Activated naive CD4-positive, alpha-beta T cell treated with anti-CD3 and anti-CD28 coated beads, Interleukin-2, amount 50 U/mL, for 72 hours (primary cell): ENCODE data around the gene CFAP65. TPM values are rescaled to one million over a fixed set of nuclear protein-coding genes. Genes with fewer than 3 reads are reported as not detected.

Experiments used
- ATAC-seq, 2 donors: fragments of 150-1000 bp; cut with Tn5 transposase; 2 replicates each; pipeline ENCODE4 v1.10.0; 2021; ENCODE audit warnings: mild to moderate bottlenecking in 2 of 2, moderate library complexity in 2 of 2
- DNase-seq, 2 donors: peaks; one replicate each; pipeline ENCODE4 v3.0.0; 2021 to 2022; ENCODE audit warnings: low spot score in 2 of 2
- H3K27ac Mint-ChIP-seq, 2 donors: one replicate each; pipeline ENCODE4 v1.8.0; 2022; ENCODE audit warnings: mild to moderate bottlenecking in 2 of 2, mixed read lengths in 2 of 2
- H3K36me3 Mint-ChIP-seq, 2 donors: one replicate each; pipeline ENCODE4 v1.8.0; 2022; ENCODE audit warnings: mixed read lengths in 2 of 2
- H3K9me3 Mint-ChIP-seq, 2 donors: one replicate each; pipeline ENCODE4 v1.8.0; 2022; ENCODE audit warnings: mixed read lengths in 2 of 2
- total RNA-seq, 2 donors: library from RNA; stranded (reverse); gene quantifications; one replicate each; pipeline ENCODE4 v1.2.3, GENCODE V29; 2022

Gene CFAP65
- total RNA-seq, 2 donors from 2014 or later, result not detected

- Mint-ChIP-seq H3K9me3 (no peaks in the 10 kb centered on the region), H3K27ac (no peak overlapping the region), H3K36me3 (no peaks in the 10 kb centered on the region)
- no peak for ATAC-seq
- no peak for DNase-seq
Measured at GRCh38 chr2:219027511-219028055, 13.7 kb downstream of the CFAP65 start.

- Mint-ChIP-seq H3K9me3 (no peaks in the 10 kb centered on the region), H3K36me3 (no peaks in the 10 kb centered on the region), H3K27ac (no peak overlapping the region)
- DNase-seq, result no peak
- ATAC-seq, result no peak
Measured at GRCh38 chr2:219026946-219027345, 14.4 kb downstream of the CFAP65 start.

GRCh38 chr2:219025637-219026585 is 15.4 kb downstream of the CFAP65 start:
- ATAC-seq (no peak), DNase-seq (no peak)
- Mint-ChIP-seq H3K9me3 (no peaks in the 10 kb centered on the region), H3K27ac (no peak overlapping the region), H3K36me3 (no peaks in the 10 kb centered on the region)

GRCh38 chr2:219024059-219024458 is 17.3 kb downstream of the CFAP65 start:
- DNase-seq (no peak), ATAC-seq (no peak)
- Mint-ChIP-seq H3K36me3 (no peaks in the 10 kb centered on the region), H3K27ac (no peak overlapping the region), H3K9me3 (no peaks in the 10 kb centered on the region)

GRCh38 chr2:219023045-219023605 is 18.2 kb downstream of the CFAP65 start:
- no peaks in the 10 kb centered on the region for H3K9me3 Mint-ChIP-seq
- ATAC-seq (no peak), DNase-seq (no peak)
- no peaks in the 10 kb centered on the region for H3K36me3 Mint-ChIP-seq
- no peak overlapping the region for H3K27ac Mint-ChIP-seq

- Mint-ChIP-seq H3K27ac (no peak overlapping the region), H3K9me3 (no peaks in the 10 kb centered on the region), H3K36me3 (no peaks in the 10 kb centered on the region)
- DNase-seq (no peak), ATAC-seq (no peak)
Measured at GRCh38 chr2:219022616-219023015, 18.7 kb downstream of the CFAP65 start.

- ATAC-seq, result no peak
Measured at GRCh38 chr2:219022041-219022440, 19.3 kb downstream of the CFAP65 start.

GRCh38 chr2:219021591-219021990 is 19.7 kb downstream of the CFAP65 start:
- Mint-ChIP-seq H3K9me3 (no peaks in the 10 kb centered on the region), H3K27ac (no peak overlapping the region), H3K36me3 (no peaks in the 10 kb centered on the region)
- ATAC-seq (no peak), DNase-seq (no peak)

More at GRCh38 chr2:219022041-219022440, 19.3 kb downstream of the CFAP65 start:
- no peak overlapping the region for H3K27ac Mint-ChIP-seq
- DNase-seq, result no peak
- no peaks in the 10 kb centered on the region for H3K36me3 Mint-ChIP-seq
- no peaks in the 10 kb centered on the region for H3K9me3 Mint-ChIP-seq

- no peak overlapping the region for H3K27ac Mint-ChIP-seq
- DNase-seq (no peak), ATAC-seq (no peak)
- no peaks in the 10 kb centered on the region for H3K36me3 Mint-ChIP-seq
- no peaks in the 10 kb centered on the region for H3K9me3 Mint-ChIP-seq
Measured at GRCh38 chr2:219020604-219021365, 20.5 kb downstream of the CFAP65 start.

- DNase-seq (no peak), ATAC-seq (no peak)
- no peaks in the 10 kb centered on the region for H3K36me3 Mint-ChIP-seq
- no peak overlapping the region for H3K27ac Mint-ChIP-seq
- no peaks in the 10 kb centered on the region for H3K9me3 Mint-ChIP-seq
Measured at GRCh38 chr2:219019436-219019835, 21.9 kb downstream of the CFAP65 start.

GRCh38 chr2:219018726-219019125 is 22.6 kb downstream of the CFAP65 start:
- no peak overlapping the region for H3K27ac Mint-ChIP-seq
- H3K36me3 Mint-ChIP-seq, result no peaks in the 10 kb centered on the region
- no peak for ATAC-seq

GRCh38 chr2:219018286-219018685 is 23.0 kb downstream of the CFAP65 start:
- no peaks in the 10 kb centered on the region for H3K36me3 Mint-ChIP-seq
- H3K27ac Mint-ChIP-seq, result no peak overlapping the region
- ATAC-seq, result no peak
- DNase-seq, result no peak
- H3K9me3 Mint-ChIP-seq, result no peaks in the 10 kb centered on the region

More at GRCh38 chr2:219018726-219019125, 22.6 kb downstream of the CFAP65 start:
- H3K9me3 Mint-ChIP-seq, result no peaks in the 10 kb centered on the region
- DNase-seq, result no peak

- DNase-seq (no peak), ATAC-seq (no peak)
- Mint-ChIP-seq H3K27ac (no peak overlapping the region), H3K36me3 (no peaks in the 10 kb centered on the region), H3K9me3 (no peaks in the 10 kb centered on the region)
Measured at GRCh38 chr2:219017201-219017931, 23.9 kb downstream of the CFAP65 start.

GRCh38 chr2:219016721-219017120 is 24.6 kb downstream of the CFAP65 start:
- no peak for ATAC-seq
- H3K9me3 Mint-ChIP-seq, result no peaks in the 10 kb centered on the region
- H3K27ac Mint-ChIP-seq, result no peak overlapping the region
- H3K36me3 Mint-ChIP-seq, result no peaks in the 10 kb centered on the region
- no peak for DNase-seq

- H3K36me3 Mint-ChIP-seq, result no peaks in the 10 kb centered on the region
- no peaks in the 10 kb centered on the region for H3K9me3 Mint-ChIP-seq
- ATAC-seq (no peak), DNase-seq (no peak)
- H3K27ac Mint-ChIP-seq, result no peak overlapping the region
Measured at GRCh38 chr2:219010873-219011272, 30.4 kb downstream of the CFAP65 start.

GRCh38 chr2:219010162-219010756 is 31.1 kb downstream of the CFAP65 start:
- no peaks in the 10 kb centered on the region for H3K9me3 Mint-ChIP-seq
- H3K27ac Mint-ChIP-seq, result no peak overlapping the region
- peak; percentile 51 to 65 for ATAC-seq
- H3K36me3 Mint-ChIP-seq, result no peaks in the 10 kb centered on the region
- no peak for DNase-seq
